Smooth muscle cell (in vitro differentiated cells): ENCODE measurements around the gene PGPEP1. TPM values are rescaled to one million over a fixed set of nuclear protein-coding genes. Genes with fewer than 3 reads are reported as not detected.

Source experiments
- DNase-seq: peaks from one replicate; lab custom pipeline; 2025; ENCODE audit not compliant: unreplicated experiment; lab: John Stamatoyannopoulos, UW
- H2AFZ ChIP-seq: fragments of 200-600 bp; sonication (generic); 2 replicates; pipeline ENCODE4 v1.6.0; 2016; ENCODE audit warnings: antibody characterized with exemption, low read depth, mild to moderate bottlenecking
- H3F3A ChIP-seq: fragments of 200-600 bp; sonication (generic); 2 replicates; pipeline ENCODE4 v1.6.0; 2017; ENCODE audit warnings: antibody characterized with exemption, low read depth
- H3K27ac ChIP-seq: fragments of 200-600 bp; sonication (generic); 2 replicates; pipeline ENCODE4 v1.5.1; 2016; ENCODE audit warnings: low read depth, mild to moderate bottlenecking
- H3K27me3 ChIP-seq: fragments of 200-600 bp; sonication (generic); 2 replicates; pipeline ENCODE4 v1.6.1; 2016; ENCODE audit warnings: low read depth, mild to moderate bottlenecking
- H3K36me3 ChIP-seq: fragments of 200-600 bp; sonication (generic); 2 replicates; pipeline ENCODE4 v1.5.1; 2016; ENCODE audit warnings: low read depth
- H3K4me1 ChIP-seq: fragments of 200-600 bp; sonication (generic); 2 replicates; pipeline ENCODE4 v1.5.1; 2016; ENCODE audit warnings: low read depth
- H3K4me2 ChIP-seq: fragments of 200-600 bp; sonication (generic); 2 replicates; pipeline ENCODE4 v1.6.0; 2016; ENCODE audit warnings: mild to moderate bottlenecking
- H3K4me3 ChIP-seq: fragments of 200-600 bp; sonication (generic); 2 replicates; pipeline ENCODE4 v1.5.1; 2016; ENCODE audit warnings: mild to moderate bottlenecking
- H3K79me2 ChIP-seq: fragments of 200-600 bp; sonication (generic); 2 replicates; pipeline ENCODE4 v1.6.0; 2016; ENCODE audit warnings: low read depth, mild to moderate bottlenecking
- H3K9ac ChIP-seq: fragments of 200-600 bp; sonication (generic); 2 replicates; pipeline ENCODE4 v1.6.0; 2016; ENCODE audit warnings: low read depth
- H3K9me3 ChIP-seq: fragments of 200-600 bp; sonication (generic); replicated peaks from 2 replicates; pipeline ENCODE4 v1.5.1; 2016; ENCODE audit warnings: low read depth
- H4K20me1 ChIP-seq: fragments of 200-600 bp; sonication (generic); 2 replicates; pipeline ENCODE4 v1.6.0; 2016; ENCODE audit warnings: low read depth
- WGBS: methylation state at CpG from one replicate; pipeline ENCODE4 v1.1.7; 2016; ENCODE audit warnings: low lambda C conversion rate; 5-methylcytosine and 5-hydroxymethylcytosine counted together
- polyA plus RNA-seq: library from polyadenylated mRNA; unstranded; fragments of >200 nt; fragmentation: Nextera tagmentation; extraction: Ambion mirVana; gene quantifications from 2 replicates; pipeline ENCODE4 v1.2.1, GENCODE V29; 2016
- total RNA-seq: library from RNA; depleted of rRNA; stranded (reverse); fragments of >200 nt; gene quantifications from 2 replicates; pipeline ENCODE4 v1.2.3, GENCODE V29; 2014
- TF ChIP-seq, protein P1 (sequence below): fragments of 200-600 bp; sonication (generic); IDR thresholded peaks from 2 replicates; pipeline ENCODE4 v1.5.1; 2017; ENCODE audit warnings: borderline replicate concordance, mild to moderate bottlenecking, antibody characterized with exemption; ENCODE audit not compliant: insufficient read depth, poor library complexity, severe bottlenecking

Gene PGPEP1
- total and polyA plus RNA-seq, 2 experiments from 2014 or later: 4.5 to 11.7 TPM

DNA sequence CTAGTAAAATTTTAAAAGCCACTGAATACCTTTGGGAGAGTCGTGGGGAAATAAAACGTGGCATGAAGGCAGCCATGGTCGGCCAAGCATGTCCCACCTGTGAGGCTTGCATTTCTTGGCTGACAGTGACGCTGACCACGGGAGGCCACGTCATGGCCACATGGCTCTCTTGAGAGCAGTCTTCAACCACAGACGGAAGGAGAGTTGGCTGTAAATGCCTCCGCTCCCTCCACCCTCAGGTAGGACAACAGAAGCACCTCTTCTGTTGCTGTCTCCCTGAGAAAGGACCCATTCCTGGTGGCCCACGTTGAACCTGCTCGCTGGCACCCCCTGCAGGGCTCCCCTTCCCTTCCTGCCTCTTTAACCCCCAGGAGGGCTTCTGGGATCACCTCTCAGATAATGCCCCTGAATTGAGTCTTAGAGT lies 67.7 kb downstream of the PGPEP1 start:
- no peaks in the 10 kb centered on the region for H3K4me1 ChIP-seq
- no peak overlapping the region for H3K27ac ChIP-seq
- H3K79me2 ChIP-seq: no peaks in the 10 kb centered on the region
- H2AFZ ChIP-seq: no peak overlapping the region
- H3K9ac ChIP-seq: no peak overlapping the region
- WGBS: 62% methylated on average over 10 of the region's 10 CpGs
- TF ChIP-seq, protein P1, sequence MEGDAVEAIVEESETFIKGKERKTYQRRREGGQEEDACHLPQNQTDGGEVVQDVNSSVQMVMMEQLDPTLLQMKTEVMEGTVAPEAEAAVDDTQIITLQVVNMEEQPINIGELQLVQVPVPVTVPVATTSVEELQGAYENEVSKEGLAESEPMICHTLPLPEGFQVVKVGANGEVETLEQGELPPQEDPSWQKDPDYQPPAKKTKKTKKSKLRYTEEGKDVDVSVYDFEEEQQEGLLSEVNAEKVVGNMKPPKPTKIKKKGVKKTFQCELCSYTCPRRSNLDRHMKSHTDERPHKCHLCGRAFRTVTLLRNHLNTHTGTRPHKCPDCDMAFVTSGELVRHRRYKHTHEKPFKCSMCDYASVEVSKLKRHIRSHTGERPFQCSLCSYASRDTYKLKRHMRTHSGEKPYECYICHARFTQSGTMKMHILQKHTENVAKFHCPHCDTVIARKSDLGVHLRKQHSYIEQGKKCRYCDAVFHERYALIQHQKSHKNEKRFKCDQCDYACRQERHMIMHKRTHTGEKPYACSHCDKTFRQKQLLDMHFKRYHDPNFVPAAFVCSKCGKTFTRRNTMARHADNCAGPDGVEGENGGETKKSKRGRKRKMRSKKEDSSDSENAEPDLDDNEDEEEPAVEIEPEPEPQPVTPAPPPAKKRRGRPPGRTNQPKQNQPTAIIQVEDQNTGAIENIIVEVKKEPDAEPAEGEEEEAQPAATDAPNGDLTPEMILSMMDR: peak; percentile 26
- H3F3A ChIP-seq: no peaks in the 10 kb centered on the region
- no peak overlapping the region for H3K4me3 ChIP-seq
- H4K20me1 ChIP-seq: no peaks in the 10 kb centered on the region
- H3K9me3 ChIP-seq: no peaks in the 10 kb centered on the region
- no peaks in the 10 kb centered on the region for H3K36me3 ChIP-seq
- no peak overlapping the region for H3K4me2 ChIP-seq
- no peaks in the 10 kb centered on the region for H3K27me3 ChIP-seq
- DNase-seq: no peak

DNA sequence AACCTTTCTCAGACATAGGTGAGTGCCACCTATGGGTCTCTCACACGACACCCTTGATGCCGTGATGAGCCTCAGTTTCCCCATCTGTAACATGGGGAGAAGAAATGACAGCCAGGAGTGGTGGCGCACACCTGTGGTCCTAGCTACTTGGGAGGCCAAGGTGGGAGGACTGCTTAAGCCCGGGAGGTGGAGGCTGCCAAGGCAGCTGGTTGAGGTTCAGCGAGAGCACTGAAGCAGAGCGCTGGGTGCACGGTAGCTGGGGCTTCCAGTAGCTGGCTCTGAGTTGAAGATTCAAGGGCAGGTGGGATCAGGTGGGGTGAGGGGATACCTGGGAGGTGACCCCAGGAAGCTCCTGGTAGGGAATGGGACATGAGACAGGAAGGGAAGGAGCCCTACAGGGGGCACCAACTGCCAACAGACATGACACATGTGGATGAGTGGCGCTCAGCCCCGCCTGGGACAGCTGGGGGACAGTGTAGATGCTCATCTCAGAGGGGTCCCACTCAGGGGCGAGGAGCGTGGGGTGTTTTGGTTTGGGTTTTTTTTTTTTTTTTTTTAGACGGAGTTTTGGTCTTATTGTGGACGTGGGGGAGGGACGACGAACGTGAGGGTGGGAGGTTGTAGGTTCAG lies 72.3 kb downstream of the PGPEP1 start:
- no peaks in the 10 kb centered on the region for H3F3A ChIP-seq
- DNase-seq: no peak
- H4K20me1 ChIP-seq: no peaks in the 10 kb centered on the region
- H3K36me3 ChIP-seq: no peaks in the 10 kb centered on the region
- H3K79me2 ChIP-seq: no peaks in the 10 kb centered on the region
- no peak overlapping the region for H3K4me2 ChIP-seq
- TF ChIP-seq, protein P1: no peak
- WGBS: 90% methylated on average over 14 of the region's 16 CpGs
- H3K4me3 ChIP-seq: no peak overlapping the region
- H3K9ac ChIP-seq: no peak overlapping the region
- H3K27ac ChIP-seq: no peak overlapping the region
- no peak overlapping the region for H2AFZ ChIP-seq
- no peaks in the 10 kb centered on the region for H3K9me3 ChIP-seq
- peaks cover 3% of the 10 kb centered on the region for H3K4me1 ChIP-seq
- H3K27me3 ChIP-seq: no peaks in the 10 kb centered on the region

DNA sequence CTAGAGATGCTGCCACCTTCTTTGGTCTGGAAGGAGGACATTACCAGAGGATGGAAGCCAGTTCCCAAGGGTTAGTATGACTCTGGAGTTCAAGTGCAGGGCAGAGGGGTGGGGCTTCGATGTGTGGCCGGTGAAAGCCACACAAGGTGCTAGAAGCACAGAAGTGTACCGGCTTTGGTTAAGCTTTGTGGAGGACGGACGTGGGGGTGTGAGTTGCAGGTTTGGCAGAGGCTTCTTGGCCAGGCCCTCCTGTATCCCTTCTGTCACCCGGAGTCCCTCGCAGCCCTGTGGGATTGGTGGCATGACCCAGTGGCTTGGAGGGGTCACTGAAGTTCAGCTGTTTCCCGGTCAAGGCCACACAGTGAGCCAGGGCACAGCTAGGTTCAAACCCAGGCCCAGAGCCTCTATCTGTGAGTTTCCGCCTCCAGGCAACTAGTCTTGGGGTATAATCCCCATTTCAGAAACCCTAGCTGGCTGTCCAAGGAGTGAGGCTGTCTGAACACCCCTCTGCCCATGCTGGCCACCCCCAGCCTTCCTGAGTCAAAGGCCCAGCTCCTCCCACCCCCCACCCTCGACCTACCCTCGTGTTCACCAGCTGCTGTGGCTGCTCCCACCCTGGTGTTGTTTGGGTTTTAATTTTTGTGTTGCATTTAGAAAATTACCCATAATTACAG lies 74.2 kb downstream of the PGPEP1 start:
- H3K36me3 ChIP-seq: no peaks in the 10 kb centered on the region
- no peaks in the 10 kb centered on the region for H3K27me3 ChIP-seq
- H3K27ac ChIP-seq: peak overlapping the region; percentile 99
- no peaks in the 10 kb centered on the region for H4K20me1 ChIP-seq
- H3K9ac ChIP-seq: no peak overlapping the region
- H3F3A ChIP-seq: peaks cover 7% of the 10 kb centered on the region
- H3K4me2 ChIP-seq: peak overlapping the region; percentile 39
- WGBS: 57% methylated on average over 11 of the region's 11 CpGs
- no peak for DNase-seq
- H3K9me3 ChIP-seq: no peaks in the 10 kb centered on the region
- H2AFZ ChIP-seq: no peak overlapping the region
- H3K79me2 ChIP-seq: no peaks in the 10 kb centered on the region
- peaks cover 13% of the 10 kb centered on the region for H3K4me1 ChIP-seq
- no peak overlapping the region for H3K4me3 ChIP-seq
- TF ChIP-seq, protein P1: no peak
